Type B pancreatic cell (in vitro differentiated cells): ENCODE data around the gene PRR5. TPM values are rescaled to one million over a fixed set of nuclear protein-coding genes. Genes with fewer than 3 reads are reported as not detected.

Experiments used
- DNase-seq: peaks from one replicate; pipeline ENCODE4 v3.0.0; 2021; ENCODE audit warnings: mixed read lengths; ENCODE audit not compliant: unreplicated experiment; ENCODE audit errors: extremely low spot score
- H3K27ac Mint-ChIP-seq: 2 replicates; pipeline ENCODE4 v1.8.0; 2021; ENCODE audit warnings: mild to moderate bottlenecking, mixed read lengths
- H3K27me3 Mint-ChIP-seq: 2 replicates; pipeline ENCODE4 v1.8.0; 2021; ENCODE audit warnings: mixed read lengths
- H3K36me3 Mint-ChIP-seq: 2 replicates; pipeline ENCODE4 v1.8.0; 2021; ENCODE audit warnings: mixed read lengths
- H3K4me1 Mint-ChIP-seq: one replicate; pipeline ENCODE4 v1.8.0; 2021; ENCODE audit warnings: mixed read lengths; ENCODE audit not compliant: unreplicated experiment
- H3K4me3 Mint-ChIP-seq: 2 replicates; pipeline ENCODE4 v1.8.0; 2021; ENCODE audit warnings: mild to moderate bottlenecking, mixed read lengths
- H3K9me3 Mint-ChIP-seq: 2 replicates; pipeline ENCODE4 v1.8.0; 2021; ENCODE audit warnings: mixed read lengths
- CTCF ChIP-seq: fragments of 200-600 bp; sonication (generic); conservative IDR thresholded peaks from 2 replicates; pipeline ENCODE4 v1.5.0; 2021; ENCODE audit warnings: antibody characterized with exemption, mild to moderate bottlenecking
- total RNA-seq: library from RNA; stranded (reverse); gene quantifications from 2 replicates; pipeline ENCODE4 v1.2.1, GENCODE V29; 2021; ENCODE audit warnings: low replicate concordance

PRR5 gene
- total RNA-seq, 1 donor from 2014 or later, result 21.2 TPM

DNA sequence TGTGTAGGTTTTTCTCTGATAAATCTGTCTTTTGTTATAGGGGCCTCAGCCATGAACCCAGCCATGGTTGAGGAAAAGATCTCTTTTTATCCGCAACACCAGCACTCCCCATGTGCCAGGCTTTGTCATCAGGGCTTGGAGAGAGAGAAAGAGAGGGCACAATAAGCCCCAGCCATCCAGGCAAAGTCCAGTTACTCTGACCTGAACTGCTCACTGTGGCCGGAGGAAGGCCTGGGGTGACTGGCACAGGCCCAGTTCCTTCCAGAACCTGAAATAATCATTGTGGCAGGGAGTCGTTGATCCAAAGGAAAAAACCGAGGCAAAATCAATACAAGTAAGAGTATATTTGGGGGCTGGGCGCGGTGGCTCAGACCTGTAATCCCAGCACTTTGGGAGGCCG lies 46.5 kb downstream of the PRR5 start:
- Mint-ChIP-seq H3K27me3 (peaks cover 22% of the 10 kb centered on the region), H3K27ac (no peak overlapping the region), H3K9me3 (no peaks in the 10 kb centered on the region), H3K36me3 (no peaks in the 10 kb centered on the region), H3K4me1 (peaks cover 19% of the 10 kb centered on the region), H3K4me3 (no peak overlapping the region)
- no peak for TF ChIP-seq CTCF
- no peak for DNase-seq

- H3K4me1 Mint-ChIP-seq, result peaks cover 24% of the 10 kb centered on the region
- no peaks in the 10 kb centered on the region for H3K36me3 Mint-ChIP-seq
- DNase-seq, result no peak
- H3K9me3 Mint-ChIP-seq, result no peaks in the 10 kb centered on the region
- H3K27me3 Mint-ChIP-seq, result peaks cover 18% of the 10 kb centered on the region
- no peak for TF ChIP-seq CTCF
- H3K27ac Mint-ChIP-seq, result peak overlapping the region; percentile 33
- peak overlapping the region; percentile 44 for H3K4me3 Mint-ChIP-seq
Measured at GRCh38 chr22:44750481-44750880, 48.5 kb downstream of the PRR5 start.

GRCh38 chr22:44752285-44753188 lies 50.5 kb downstream of the PRR5 start, which contains the start of gene ARHGAP8:
Gene ARHGAP8, plus strand, starts transcription at chr22:44752575. Its CDS starts 33,953 bp downstream, at chr22:44786528.
- no peak for TF ChIP-seq CTCF
- no peaks in the 10 kb centered on the region for H3K36me3 Mint-ChIP-seq
- peak within 1 kb of the TSS; percentile 97 for H3K27ac Mint-ChIP-seq
- no peaks in the 10 kb centered on the region for H3K9me3 Mint-ChIP-seq
- H3K4me3 Mint-ChIP-seq, result peak within 1 kb of the TSS; percentile 86
- H3K27me3 Mint-ChIP-seq, result peaks cover 11% of the 10 kb centered on the region
- H3K4me1 Mint-ChIP-seq, result peaks cover 17% of the 10 kb centered on the region
- DNase-seq, result no peak

- no peak for DNase-seq
- peaks cover 25% of the 10 kb centered on the region for H3K4me1 Mint-ChIP-seq
Measured at GRCh38 chr22:44753189-44754042, 51.4 kb downstream of the PRR5 start.

More at GRCh38 chr22:44753189-44754042, 51.4 kb downstream of the PRR5 start:
- Mint-ChIP-seq H3K4me3 (peak overlapping the region; percentile 86), H3K27ac (peak overlapping the region; percentile 97), H3K36me3 (no peaks in the 10 kb centered on the region), H3K9me3 (no peaks in the 10 kb centered on the region), H3K27me3 (peaks cover 11% of the 10 kb centered on the region)
- no peak for TF ChIP-seq CTCF
